HepG2 (cell line): Measurements from ENCODE around the gene PPIA. TPM values are rescaled to one million over a fixed set of nuclear protein-coding genes. Genes with fewer than 3 reads are reported as not detected.

Experiments
- ATAD3A ChIP-seq: sonication (generic); formaldehyde crosslinking; IDR thresholded peaks from 2 replicates; pipeline ENCODE4 v1.4.0; 2020; ENCODE audit warnings: missing genetic modification reagents
- BRD4 ChIP-seq: sonication (generic); formaldehyde crosslinking; IDR thresholded peaks from 2 replicates; pipeline ENCODE4 v1.4.0; 2020; ENCODE audit warnings: missing genetic modification reagents
- FOXA1 ChIP-seq, 2 experiments: fragments of 450-650 bp in 1 of 2; sonication (generic) in 1 of 2; formaldehyde crosslinking in 1 of 2; IDR thresholded peaks; 2 replicates each; pipeline versions ENCODE4 v1.4.0 to v1.6.1; 2016 to 2020; ENCODE audit warnings: missing genetic modification reagents in 1 of 2
- HDAC1 ChIP-seq: sonication (generic); formaldehyde crosslinking; IDR thresholded peaks from 2 replicates; pipeline ENCODE4 v1.5.1; 2020; ENCODE audit warnings: mild to moderate bottlenecking, missing genetic modification reagents
- NONO ChIP-seq, 2 experiments: fragments of 450-650 bp in 1 of 2; sonication (generic) in 1 of 2; formaldehyde crosslinking in 1 of 2; IDR thresholded peaks in 1 of 2; conservative IDR thresholded peaks in 1 of 2; 2 replicates each; pipeline versions ENCODE4 v1.6.1 to v1.8.0; 2017 to 2022; ENCODE audit warnings: mild to moderate bottlenecking in 1 of 2, missing genetic modification reagents in 1 of 2, moderate library complexity in 1 of 2
- SALL1 ChIP-seq: sonication (generic); formaldehyde crosslinking; IDR thresholded peaks from 2 replicates; pipeline ENCODE4 v1.8.0; 2022; ENCODE audit warnings: mild to moderate bottlenecking, missing genetic modification reagents
- SETDB1 ChIP-seq: sonication (generic); formaldehyde crosslinking; IDR thresholded peaks from 2 replicates; pipeline ENCODE4 v1.5.1; 2020; ENCODE audit warnings: missing genetic modification reagents, mild to moderate bottlenecking, borderline replicate concordance
- SNAI1 ChIP-seq: sonication (generic); formaldehyde crosslinking; IDR thresholded peaks from 2 replicates; pipeline ENCODE4 v1.5.0; 2020; ENCODE audit warnings: mild to moderate bottlenecking, missing genetic modification reagents, borderline replicate concordance
- SSRP1 ChIP-seq: IDR thresholded peaks from 2 replicates; pipeline ENCODE4 v1.6.1; 2016; ENCODE audit warnings: control low read depth
- ZFP36L2 ChIP-seq: sonication (generic); formaldehyde crosslinking; IDR thresholded peaks from 2 replicates; pipeline ENCODE4 v1.4.0; 2020; ENCODE audit warnings: missing genetic modification reagents
- ZFY ChIP-seq: sonication (generic); formaldehyde crosslinking; IDR thresholded peaks from 2 replicates; pipeline ENCODE4 v1.4.0; 2020; ENCODE audit warnings: missing genetic modification reagents
- ZNF260 ChIP-seq: sonication (generic); formaldehyde crosslinking; IDR thresholded peaks from 2 replicates; pipeline ENCODE4 v1.4.0; 2020; ENCODE audit warnings: missing genetic modification reagents, low read depth, mild to moderate bottlenecking, borderline replicate concordance
- ZNF501 ChIP-seq: sonication (generic); formaldehyde crosslinking; IDR thresholded peaks from 2 replicates; pipeline ENCODE4 v1.5.1; 2020; ENCODE audit warnings: mild to moderate bottlenecking, moderate library complexity, missing genetic modification reagents
- ZSCAN31 ChIP-seq: sonication (generic); formaldehyde crosslinking; IDR thresholded peaks from 2 replicates; pipeline ENCODE4 v1.5.0; 2020; ENCODE audit warnings: low read depth, mild to moderate bottlenecking, missing genetic modification reagents
- polyA plus RNA-seq, 8 experiments: library from polyadenylated mRNA; depleted of rRNA in 3 of 8; stranded (reverse) in 7 of 8; unstranded in 1 of 8; fragments of >200 nt; fragmentation: Illumina TruSeq in 4 of 8; extraction: Trizol in 4 of 8; gene quantifications; 2 replicates each; pipeline versions ENCODE4 v1.2.1 to v1.2.3, GENCODE V29; 2011 to 2016; ENCODE audit warnings: low read depth in 4 of 8, missing spikeins in 1 of 8, mixed read lengths in 1 of 8; ENCODE audit not compliant: insufficient read depth in 1 of 8
- total RNA-seq, 5 experiments: library from RNA; depleted of rRNA; stranded (reverse); fragments of >200 nt; fragmentation: Illumina TruSeq; extraction: Trizol; gene quantifications; 2 replicates each; pipeline ENCODE4 v1.2.3, GENCODE V29; 2016; ENCODE audit warnings: low read depth in 1 of 5
- TF ChIP-seq, protein P1 (sequence below): sonication (generic); formaldehyde crosslinking; IDR thresholded peaks from 2 replicates; pipeline ENCODE4 v1.5.0; 2020; ENCODE audit warnings: mild to moderate bottlenecking, low read depth, missing genetic modification reagents, borderline replicate concordance
- TF ChIP-seq, protein P2 (sequence below): sonication (generic); formaldehyde crosslinking; IDR thresholded peaks from 2 replicates; pipeline ENCODE4 v1.4.0; 2020; ENCODE audit warnings: mild to moderate bottlenecking, missing genetic modification reagents, borderline replicate concordance
- TF ChIP-seq, protein P3 (sequence below): sonication (generic); formaldehyde crosslinking; IDR thresholded peaks from 2 replicates; pipeline ENCODE4 v1.9.0; 2022; ENCODE audit warnings: low read depth, missing genetic modification reagents
- TF ChIP-seq, protein P4 (sequence below): sonication (generic); formaldehyde crosslinking; IDR thresholded peaks from 2 replicates; pipeline ENCODE4 v1.5.0; 2020; ENCODE audit warnings: mild to moderate bottlenecking, missing genetic modification reagents
- TF ChIP-seq, protein P5 (sequence below): sonication (generic); formaldehyde crosslinking; IDR thresholded peaks from 2 replicates; pipeline ENCODE4 v1.4.0; 2020; ENCODE audit warnings: mild to moderate bottlenecking, missing genetic modification reagents
- TF ChIP-seq, protein P6 (sequence below): sonication (generic); formaldehyde crosslinking; IDR thresholded peaks from 2 replicates; pipeline ENCODE4 v1.8.0; 2022; ENCODE audit warnings: missing genetic modification reagents, low read depth, mild to moderate bottlenecking, borderline replicate concordance

PPIA gene
- total and polyA plus RNA-seq, 2 of the 13 experiments (the other 11 are each of a cell fraction or from before 2014, with no cell fraction given), result 2,268 to 3,010 TPM

DNA sequence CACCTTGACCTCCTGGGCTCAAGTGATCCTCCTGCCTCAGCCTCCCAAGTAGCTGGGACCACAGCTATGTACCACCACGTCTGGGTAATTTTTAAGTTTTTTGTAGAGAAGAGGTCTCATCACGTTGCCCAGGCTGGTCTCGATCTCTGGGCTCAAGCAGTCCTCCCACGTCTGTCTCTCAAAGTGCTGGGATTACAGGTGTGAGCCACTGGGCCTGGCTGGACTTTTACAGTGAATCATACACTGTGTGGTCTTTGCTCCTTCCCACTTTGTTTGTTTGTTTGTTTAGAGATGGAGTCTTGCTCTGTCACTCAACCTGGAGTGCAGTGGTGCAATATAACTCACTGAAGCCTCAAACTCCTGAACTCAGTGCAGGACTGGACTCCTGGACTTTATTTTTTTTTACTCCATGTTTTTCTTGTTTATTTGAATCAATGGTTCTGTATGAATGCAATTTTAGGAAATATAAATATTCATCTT is 12.5 kb downstream of the PPIA start (continued):
- TF ChIP-seq ATAD3A (CRISPR knock-in tag) (no peak), SETDB1 (CRISPR knock-in tag) (no peak), ZFY (CRISPR knock-in tag) (peak; percentile 22; the same call in 1 of the 2 replicates), HDAC1 (peak; percentile 48), ZSCAN31 (CRISPR knock-in tag) (no peak), SNAI1 (CRISPR knock-in tag) (no peak), ZNF501 (peak; percentile 69), SALL1 (CRISPR knock-in tag) (peak; percentile 86), ZFP36L2 (no peak), NONO (IDR thresholded peaks at IDR 0.05) (no peak), NONO (CRISPR knock-in tag; conservative IDR thresholded peaks at IDR 0.05) (no peak), BRD4 (CRISPR knock-in tag) (no peak), ZNF260 (CRISPR knock-in tag) (no peak), FOXA1 (IDR thresholded peaks at IDR 0.05) (peak; percentile 42), FOXA1 (CRISPR knock-in tag; IDR thresholded peaks at IDR 0.05) (peak; percentile 52; the same call in 1 of the 2 replicates), SSRP1 (CRISPR knock-in tag) (no peak)
- TF ChIP-seq, protein P1, sequence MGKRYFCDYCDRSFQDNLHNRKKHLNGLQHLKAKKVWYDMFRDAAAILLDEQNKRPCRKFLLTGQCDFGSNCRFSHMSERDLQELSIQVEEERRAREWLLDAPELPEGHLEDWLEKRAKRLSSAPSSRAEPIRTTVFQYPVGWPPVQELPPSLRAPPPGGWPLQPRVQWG (CRISPR knock-in tag), result no peak
- TF ChIP-seq, protein P2, sequence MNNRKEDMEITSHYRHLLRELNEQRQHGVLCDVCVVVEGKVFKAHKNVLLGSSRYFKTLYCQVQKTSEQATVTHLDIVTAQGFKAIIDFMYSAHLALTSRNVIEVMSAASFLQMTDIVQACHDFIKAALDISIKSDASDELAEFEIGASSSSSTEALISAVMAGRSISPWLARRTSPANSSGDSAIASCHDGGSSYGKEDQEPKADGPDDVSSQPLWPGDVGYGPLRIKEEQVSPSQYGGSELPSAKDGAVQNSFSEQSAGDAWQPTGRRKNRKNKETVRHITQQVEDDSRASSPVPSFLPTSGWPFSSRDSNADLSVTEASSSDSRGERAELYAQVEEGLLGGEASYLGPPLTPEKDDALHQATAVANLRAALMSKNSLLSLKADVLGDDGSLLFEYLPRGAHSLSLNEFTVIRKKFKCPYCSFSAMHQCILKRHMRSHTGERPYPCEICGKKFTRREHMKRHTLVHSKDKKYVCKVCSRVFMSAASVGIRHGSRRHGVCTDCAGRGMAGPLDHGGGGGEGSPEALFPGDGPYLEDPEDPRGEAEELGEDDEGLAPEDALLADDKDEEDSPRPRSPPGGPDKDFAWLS (CRISPR knock-in tag), result no peak
- TF ChIP-seq, protein P3, sequence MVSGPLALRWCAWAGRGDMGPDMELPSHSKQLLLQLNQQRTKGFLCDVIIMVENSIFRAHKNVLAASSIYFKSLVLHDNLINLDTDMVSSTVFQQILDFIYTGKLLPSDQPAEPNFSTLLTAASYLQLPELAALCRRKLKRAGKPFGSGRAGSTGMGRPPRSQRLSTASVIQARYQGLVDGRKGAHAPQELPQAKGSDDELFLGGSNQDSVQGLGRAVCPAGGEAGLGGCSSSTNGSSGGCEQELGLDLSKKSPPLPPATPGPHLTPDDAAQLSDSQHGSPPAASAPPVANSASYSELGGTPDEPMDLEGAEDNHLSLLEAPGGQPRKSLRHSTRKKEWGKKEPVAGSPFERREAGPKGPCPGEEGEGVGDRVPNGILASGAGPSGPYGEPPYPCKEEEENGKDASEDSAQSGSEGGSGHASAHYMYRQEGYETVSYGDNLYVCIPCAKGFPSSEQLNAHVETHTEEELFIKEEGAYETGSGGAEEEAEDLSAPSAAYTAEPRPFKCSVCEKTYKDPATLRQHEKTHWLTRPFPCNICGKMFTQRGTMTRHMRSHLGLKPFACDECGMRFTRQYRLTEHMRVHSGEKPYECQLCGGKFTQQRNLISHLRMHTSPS (CRISPR knock-in tag), result no peak
- TF ChIP-seq, protein P4, sequence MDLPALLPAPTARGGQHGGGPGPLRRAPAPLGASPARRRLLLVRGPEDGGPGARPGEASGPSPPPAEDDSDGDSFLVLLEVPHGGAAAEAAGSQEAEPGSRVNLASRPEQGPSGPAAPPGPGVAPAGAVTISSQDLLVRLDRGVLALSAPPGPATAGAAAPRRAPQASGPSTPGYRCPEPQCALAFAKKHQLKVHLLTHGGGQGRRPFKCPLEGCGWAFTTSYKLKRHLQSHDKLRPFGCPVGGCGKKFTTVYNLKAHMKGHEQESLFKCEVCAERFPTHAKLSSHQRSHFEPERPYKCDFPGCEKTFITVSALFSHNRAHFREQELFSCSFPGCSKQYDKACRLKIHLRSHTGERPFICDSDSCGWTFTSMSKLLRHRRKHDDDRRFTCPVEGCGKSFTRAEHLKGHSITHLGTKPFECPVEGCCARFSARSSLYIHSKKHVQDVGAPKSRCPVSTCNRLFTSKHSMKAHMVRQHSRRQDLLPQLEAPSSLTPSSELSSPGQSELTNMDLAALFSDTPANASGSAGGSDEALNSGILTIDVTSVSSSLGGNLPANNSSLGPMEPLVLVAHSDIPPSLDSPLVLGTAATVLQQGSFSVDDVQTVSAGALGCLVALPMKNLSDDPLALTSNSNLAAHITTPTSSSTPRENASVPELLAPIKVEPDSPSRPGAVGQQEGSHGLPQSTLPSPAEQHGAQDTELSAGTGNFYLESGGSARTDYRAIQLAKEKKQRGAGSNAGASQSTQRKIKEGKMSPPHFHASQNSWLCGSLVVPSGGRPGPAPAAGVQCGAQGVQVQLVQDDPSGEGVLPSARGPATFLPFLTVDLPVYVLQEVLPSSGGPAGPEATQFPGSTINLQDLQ, result no peak
- TF ChIP-seq, protein P5, sequence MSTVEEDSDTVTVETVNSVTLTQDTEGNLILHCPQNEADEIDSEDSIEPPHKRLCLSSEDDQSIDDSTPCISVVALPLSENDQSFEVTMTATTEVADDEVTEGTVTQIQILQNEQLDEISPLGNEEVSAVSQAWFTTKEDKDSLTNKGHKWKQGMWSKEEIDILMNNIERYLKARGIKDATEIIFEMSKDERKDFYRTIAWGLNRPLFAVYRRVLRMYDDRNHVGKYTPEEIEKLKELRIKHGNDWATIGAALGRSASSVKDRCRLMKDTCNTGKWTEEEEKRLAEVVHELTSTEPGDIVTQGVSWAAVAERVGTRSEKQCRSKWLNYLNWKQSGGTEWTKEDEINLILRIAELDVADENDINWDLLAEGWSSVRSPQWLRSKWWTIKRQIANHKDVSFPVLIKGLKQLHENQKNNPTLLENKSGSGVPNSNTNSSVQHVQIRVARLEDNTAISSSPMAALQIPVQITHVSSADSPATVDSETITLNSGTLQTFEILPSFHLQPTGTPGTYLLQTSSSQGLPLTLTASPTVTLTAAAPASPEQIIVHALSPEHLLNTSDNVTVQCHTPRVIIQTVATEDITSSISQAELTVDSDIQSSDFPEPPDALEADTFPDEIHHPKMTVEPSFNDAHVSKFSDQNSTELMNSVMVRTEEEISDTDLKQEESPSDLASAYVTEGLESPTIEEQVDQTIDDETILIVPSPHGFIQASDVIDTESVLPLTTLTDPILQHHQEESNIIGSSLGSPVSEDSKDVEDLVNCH (CRISPR knock-in tag), result no peak
- TF ChIP-seq, protein P6, sequence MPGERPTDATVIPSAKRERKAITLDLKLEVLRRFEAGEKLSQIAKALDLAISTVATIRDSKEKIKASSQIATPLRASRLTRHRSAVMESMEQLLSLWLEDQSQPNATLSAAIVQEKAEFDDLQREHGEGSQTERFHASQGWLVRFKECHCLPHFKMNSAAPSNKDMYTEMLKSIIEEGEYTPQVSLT, result no peak
